GM12865 (cell line): ENCODE results near the gene COL9A3.

Experiments used
- DNase-seq: peaks from one replicate; pipeline ENCODE4 v3.0.0; 2010; ENCODE audit warnings: low read depth
- H3K4me3 ChIP-seq: 2 replicates; pipeline ENCODE4 v1.5.1; 2011; ENCODE audit warnings: mild to moderate bottlenecking, low read depth, low read length, control low read depth
- CTCF ChIP-seq: IDR thresholded peaks from 2 replicates; pipeline ENCODE4 v1.5.1; 2011; ENCODE audit warnings: low read length, control low read depth, low read depth, inconsistent platforms; ENCODE audit not compliant: insufficient read depth; ENCODE audit errors: missing control alignments

Gene COL9A3

GRCh38 chr20:62881662-62882395, 65.0 kb downstream of the COL9A3 start:
- no peak for DNase-seq
- no peak overlapping the region for H3K4me3 ChIP-seq
- TF ChIP-seq CTCF: no peak

DNA sequence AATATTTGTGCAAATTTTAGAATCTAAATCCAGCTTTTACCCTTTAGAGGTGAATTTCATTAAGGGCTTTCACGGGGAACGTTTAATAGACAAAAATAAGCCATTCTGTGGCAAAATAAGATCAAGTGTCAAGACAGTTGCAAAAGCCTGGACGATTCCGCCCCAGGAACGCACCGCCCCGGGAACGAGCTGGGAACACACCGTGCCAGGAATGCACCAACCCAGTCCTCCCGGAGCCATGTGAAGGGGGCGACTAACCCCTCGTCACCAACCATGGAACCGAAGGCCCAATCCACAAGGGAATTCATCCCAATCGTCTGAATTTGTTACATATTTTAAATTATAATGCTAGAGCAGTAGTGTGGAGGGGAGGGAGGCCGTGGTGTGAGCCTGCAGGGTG, 65.6 kb downstream of the COL9A3 start:
- H3K4me3 ChIP-seq: no peak overlapping the region
- no peak for DNase-seq
- TF ChIP-seq CTCF: no peak

DNA sequence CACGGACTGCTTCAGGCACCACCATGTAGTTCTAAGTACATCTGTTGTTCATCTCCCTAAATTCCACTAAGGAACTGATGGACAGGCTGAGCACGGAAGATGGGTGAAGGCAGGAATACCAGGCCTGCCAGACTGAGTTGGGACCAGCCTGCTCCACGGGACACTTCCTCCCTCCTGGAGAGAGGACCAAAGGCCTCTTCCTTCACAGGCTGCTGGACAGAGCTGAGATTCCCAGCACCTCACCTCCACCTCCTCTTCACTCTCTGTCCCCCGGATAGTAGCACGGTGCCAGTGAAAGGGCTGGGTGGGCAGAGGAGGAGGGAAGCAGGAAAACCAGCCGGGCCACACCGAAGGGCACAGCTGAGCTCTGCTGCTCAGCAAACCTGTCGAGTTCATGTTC, 67.7 kb downstream of the COL9A3 start:
- TF ChIP-seq CTCF: no peak
- H3K4me3 ChIP-seq: no peak overlapping the region
- DNase-seq: no peak

DNA sequence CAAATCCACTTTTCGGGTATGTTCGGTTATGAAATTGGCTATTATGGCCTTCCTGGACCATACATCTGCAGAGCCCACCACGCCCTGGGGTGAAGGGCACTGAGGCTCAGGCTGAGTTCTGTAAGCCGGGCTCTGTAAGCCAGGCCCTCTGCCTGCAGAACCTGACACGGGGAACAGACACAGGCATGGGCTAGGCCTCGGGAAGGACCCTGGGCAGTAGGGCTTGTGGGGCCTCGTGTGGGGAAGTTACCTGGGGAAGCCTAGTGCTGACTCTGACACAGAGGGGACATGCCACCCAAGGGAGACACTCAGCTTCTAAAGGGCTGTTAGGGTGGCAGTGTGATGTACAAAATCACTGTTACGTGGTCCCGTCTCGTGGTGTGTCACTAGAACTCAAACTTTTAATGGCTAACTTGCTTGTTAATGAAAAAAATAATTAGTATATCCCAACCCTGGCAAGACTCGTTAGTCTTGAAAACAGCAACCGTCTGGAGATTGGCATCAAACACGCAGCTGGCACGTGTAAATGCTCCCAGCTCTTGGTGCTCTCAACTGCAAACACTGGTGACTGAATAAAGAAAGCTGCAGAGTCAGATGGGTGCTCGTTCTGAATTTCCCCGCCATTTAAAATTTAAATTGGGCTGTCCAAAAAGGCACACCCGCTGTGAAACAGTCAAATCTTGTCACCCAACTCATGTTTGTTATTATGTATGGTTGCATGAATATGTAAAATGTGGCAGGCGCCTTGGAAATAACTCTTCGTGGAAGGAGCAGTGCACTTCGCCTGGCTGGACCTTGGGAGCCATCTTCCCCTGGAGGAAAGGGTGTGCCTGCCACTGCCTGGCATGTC, 68.4 kb downstream of the COL9A3 start:
- TF ChIP-seq CTCF: no peak
- DNase-seq: no peak
- no peak overlapping the region for H3K4me3 ChIP-seq

GRCh38 chr20:62885896-62886708, 69.3 kb downstream of the COL9A3 start:
- H3K4me3 ChIP-seq: no peak overlapping the region
- no peak for TF ChIP-seq CTCF
- DNase-seq: no peak

GRCh38 chr20:62886709-62887058, 69.8 kb downstream of the COL9A3 start:
- H3K4me3 ChIP-seq: no peak overlapping the region
- TF ChIP-seq CTCF: no peak
- no peak for DNase-seq
